AG09319 (cell line): ENCODE data around the gene KLF15.

Source experiments
- DNase-seq: peaks from one replicate; pipeline ENCODE4 v3.0.0-alpha.2; 2010; ENCODE audit warnings: low read depth; ENCODE audit errors: extremely low read depth
- TF ChIP-seq, protein P1 (sequence below): IDR thresholded peaks from 2 replicates; pipeline ENCODE4 v1.5.1; 2011; ENCODE audit warnings: low read depth, mild to moderate bottlenecking, inconsistent platforms, low read length, moderate library complexity

KLF15 gene

GRCh38 chr3:126399351-126399735 lies 42.1 kb upstream of the KLF15 start:
- TF ChIP-seq, protein P1, sequence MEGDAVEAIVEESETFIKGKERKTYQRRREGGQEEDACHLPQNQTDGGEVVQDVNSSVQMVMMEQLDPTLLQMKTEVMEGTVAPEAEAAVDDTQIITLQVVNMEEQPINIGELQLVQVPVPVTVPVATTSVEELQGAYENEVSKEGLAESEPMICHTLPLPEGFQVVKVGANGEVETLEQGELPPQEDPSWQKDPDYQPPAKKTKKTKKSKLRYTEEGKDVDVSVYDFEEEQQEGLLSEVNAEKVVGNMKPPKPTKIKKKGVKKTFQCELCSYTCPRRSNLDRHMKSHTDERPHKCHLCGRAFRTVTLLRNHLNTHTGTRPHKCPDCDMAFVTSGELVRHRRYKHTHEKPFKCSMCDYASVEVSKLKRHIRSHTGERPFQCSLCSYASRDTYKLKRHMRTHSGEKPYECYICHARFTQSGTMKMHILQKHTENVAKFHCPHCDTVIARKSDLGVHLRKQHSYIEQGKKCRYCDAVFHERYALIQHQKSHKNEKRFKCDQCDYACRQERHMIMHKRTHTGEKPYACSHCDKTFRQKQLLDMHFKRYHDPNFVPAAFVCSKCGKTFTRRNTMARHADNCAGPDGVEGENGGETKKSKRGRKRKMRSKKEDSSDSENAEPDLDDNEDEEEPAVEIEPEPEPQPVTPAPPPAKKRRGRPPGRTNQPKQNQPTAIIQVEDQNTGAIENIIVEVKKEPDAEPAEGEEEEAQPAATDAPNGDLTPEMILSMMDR: no peak
- DNase-seq: no peak

- TF ChIP-seq, protein P1: no peak
- DNase-seq: no peak
Observed at GRCh38 chr3:126398423-126399350, 41.5 kb upstream of the KLF15 start.

- TF ChIP-seq, protein P1: no peak
- DNase-seq: no peak
Observed at GRCh38 chr3:126397610-126398422, 40.6 kb upstream of the KLF15 start.

DNA sequence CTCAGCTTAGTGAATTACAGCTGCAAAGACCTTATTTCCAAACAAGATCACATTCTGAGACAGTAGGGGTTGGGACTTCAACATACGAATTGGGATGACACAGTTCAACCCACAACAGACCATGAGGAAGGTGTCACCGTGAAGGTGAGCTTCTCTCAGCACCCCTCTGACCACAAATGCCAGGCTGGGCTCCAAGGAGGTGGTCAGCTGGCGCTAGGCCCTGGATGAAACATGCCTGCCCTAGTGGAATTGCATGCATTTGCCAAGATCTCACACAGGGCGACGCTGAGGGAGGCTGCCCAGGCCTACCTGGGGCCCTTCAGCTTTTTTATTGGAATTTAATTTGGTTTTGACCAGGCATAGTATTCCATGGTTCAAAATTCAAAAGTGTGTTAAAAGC lies 39.3 kb upstream of the KLF15 start:
- no peak for DNase-seq
- TF ChIP-seq, protein P1: no peak

GRCh38 chr3:126395846-126396513 lies 38.8 kb upstream of the KLF15 start:
- DNase-seq: no peak
- TF ChIP-seq, protein P1: no peak

- TF ChIP-seq, protein P1: no peak
- no peak for DNase-seq
Observed at GRCh38 chr3:126394977-126395321, 37.7 kb upstream of the KLF15 start.
